Stimulated activated naive CD4-positive, alpha-beta T cell (primary cell): Measurements from ENCODE around the gene TTL.
"Not testable (repeated sequence)": the region's sequence is repeated elsewhere in the genome, so short reads cannot be mapped to it uniquely, and the experiment has no call there.

Experiments
- DNase-seq, 6 experiments: peaks; one replicate each; lab custom pipeline; 2025; lab: John Stamatoyannopoulos, UW

TTL gene

GRCh38 chr2:112520234-112520783 is 38.4 kb downstream of the TTL start:
- no peak for DNase-seq

GRCh38 chr2:112523291-112523777 is 41.4 kb downstream of the TTL start:
- no peak for DNase-seq

- DNase-seq: not testable (repeated sequence)
Measured at GRCh38 chr2:112524276-112524675, 42.3 kb downstream of the TTL start.

- DNase-seq: no peak
Measured at GRCh38 chr2:112528541-112528940, 46.6 kb downstream of the TTL start.

GRCh38 chr2:112529757-112530156 is 47.8 kb downstream of the TTL start:
- DNase-seq: no peak

GRCh38 chr2:112530728-112531127 is 48.8 kb downstream of the TTL start:
- no peak for DNase-seq

- DNase-seq: no peak
Measured at GRCh38 chr2:112534826-112535225, 52.9 kb downstream of the TTL start.

GRCh38 chr2:112536665-112537064 is 54.7 kb downstream of the TTL start:
- DNase-seq: not testable (repeated sequence)

GRCh38 chr2:112539306-112539705 is 57.4 kb downstream of the TTL start:
- no peak for DNase-seq

GRCh38 chr2:112540906-112541305 is 59.0 kb downstream of the TTL start:
- no peak for DNase-seq

GRCh38 chr2:112541315-112542122 is 59.6 kb downstream of the TTL start:
- DNase-seq: peak in 5 of 6 experiments; percentile 3 to 87 (median 69)

GRCh38 chr2:112542123-112542983 is 60.4 kb downstream of the TTL start, which contains the start of gene POLR1B:
POLR1B (plus strand) TSS chr2:112542465; CDS start chr2:112542495, 30 bp downstream.
- DNase-seq: peak; percentile 53 to 87 (median 72)

GRCh38 chr2:112542984-112543661 is 61.2 kb downstream of the TTL start:
- DNase-seq: peak in 2 of 6 experiments; percentile 31 to 37

GRCh38 chr2:112547333-112547732 is 65.4 kb downstream of the TTL start:
- no peak for DNase-seq

- DNase-seq: no peak
Measured at GRCh38 chr2:112548980-112549379, 67.0 kb downstream of the TTL start.

- DNase-seq: no peak
Measured at GRCh38 chr2:112566104-112566503, 84.1 kb downstream of the TTL start.

GRCh38 chr2:112566508-112566907 is 84.6 kb downstream of the TTL start:
- DNase-seq: not testable (repeated sequence)

GRCh38 chr2:112572005-112572404 is 90.0 kb downstream of the TTL start:
- no peak for DNase-seq

- no peak for DNase-seq
Measured at GRCh38 chr2:112577756-112578155, 95.8 kb downstream of the TTL start.

GRCh38 chr2:112579241-112579640 is 97.3 kb downstream of the TTL start:
- no peak for DNase-seq

GRCh38 chr2:112580084-112580483 is 98.1 kb downstream of the TTL start:
- DNase-seq: no peak

- DNase-seq: peak; percentile 3 to 62 (median 22)
Measured at GRCh38 chr2:112582314-112582746, 100.4 kb downstream of the TTL start.
